IPS-18c (cell line): ENCODE results near the gene GAL.

Source experiments
- H3K4me3 ChIP-seq: 2 replicates; pipeline ENCODE4 v1.7.0; 2013; ENCODE audit warnings: low read depth, mild to moderate bottlenecking, low read length, moderate library complexity; ENCODE audit not compliant: insufficient read depth
- H3K9me3 ChIP-seq: one replicate; pipeline ENCODE4 v1.6.1; 2013; ENCODE audit warnings: mild to moderate bottlenecking, low read length, moderate library complexity; ENCODE audit not compliant: control insufficient read depth, insufficient read depth

Gene GAL

GRCh38 chr11:68724293-68724692, 39.9 kb downstream of the GAL start:
- H3K4me3 ChIP-seq: no peak overlapping the region
- no peaks in the 10 kb centered on the region for H3K9me3 ChIP-seq

- H3K9me3 ChIP-seq: no peaks in the 10 kb centered on the region
- H3K4me3 ChIP-seq: no peak overlapping the region
These were observed 43.4 kb downstream of the GAL start for GRCh38 chr11:68727783-68728182.

- Histone ChIP-seq H3K9me3 (no peaks in the 10 kb centered on the region), H3K4me3 (no peak overlapping the region)
These were observed 49.8 kb downstream of the GAL start for GRCh38 chr11:68734111-68734510.

- Histone ChIP-seq H3K9me3 (no peaks in the 10 kb centered on the region), H3K4me3 (no peak overlapping the region)
These were observed 50.8 kb downstream of the GAL start for GRCh38 chr11:68735125-68735524.

- H3K9me3 ChIP-seq: no peaks in the 10 kb centered on the region
- no peak overlapping the region for H3K4me3 ChIP-seq
These were observed 51.3 kb downstream of the GAL start for GRCh38 chr11:68735646-68736045.
